ENCODE measurements around the gene SDK1. TPM values are rescaled to one million over a fixed set of nuclear protein-coding genes. Genes with fewer than 3 reads are reported as not detected.

The SDK1 gene
- polyA plus RNA-seq, 2 of the 4 experiments (the other 2 are of a cell fraction) = 0.12 to 0.28 TPM

DNA sequence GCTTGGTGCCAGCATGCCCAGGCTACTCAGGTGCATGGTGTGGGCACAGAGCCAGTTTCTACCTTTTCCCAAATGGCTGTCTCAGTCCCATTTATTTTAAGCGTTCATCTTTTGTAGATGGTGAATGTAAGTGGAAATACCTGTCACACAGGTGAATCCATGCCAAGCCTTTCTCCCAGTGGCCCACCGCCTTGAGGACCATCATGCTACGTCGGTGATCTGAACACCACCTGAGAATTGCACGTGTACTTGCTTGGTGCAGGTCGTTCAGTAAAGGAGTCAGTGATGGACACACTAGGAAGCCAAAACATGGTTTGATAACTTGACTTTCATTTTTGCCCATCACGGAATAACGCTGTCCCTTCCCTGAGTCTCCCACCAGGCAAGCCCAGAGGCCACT, 714.3 kb downstream of the SDK1 start (continued):
- TF ChIP-seq FOSL2 (IDR thresholded peaks at IDR 0.05) = no peak
- TF ChIP-seq FOSL2 (CRISPR knock-in tag; IDR thresholded peaks at IDR 0.05) = no peak
- no peak for TF ChIP-seq HOXA7 (CRISPR knock-in tag; IDR thresholded peaks at IDR 0.05)
- no peak for TF ChIP-seq RARB (CRISPR knock-in tag; IDR thresholded peaks at IDR 0.05)

DNA sequence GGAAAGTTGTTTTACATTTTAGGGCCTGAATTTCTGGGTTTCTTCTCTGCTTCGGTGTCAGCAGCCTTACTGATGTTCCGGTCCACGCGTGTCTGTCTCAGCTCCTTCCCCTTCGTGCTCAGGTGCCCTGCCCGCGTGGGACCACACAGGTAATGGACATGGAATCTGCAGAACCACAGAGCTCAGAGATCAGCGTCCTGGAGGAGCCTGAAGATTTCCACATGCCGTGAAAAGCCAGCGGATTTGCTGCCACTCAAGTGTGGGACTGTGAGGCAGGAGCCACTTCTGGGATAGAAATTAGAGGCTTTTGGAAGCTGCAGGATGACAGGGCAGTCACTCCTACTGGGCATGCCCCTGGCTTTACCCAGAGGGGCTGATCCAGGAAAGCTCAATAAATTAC, 714.9 kb downstream of the SDK1 start:
- no peak overlapping the region for H3K4me2 ChIP-seq
- no peak overlapping the region for H3K27ac ChIP-seq
- no peaks in the 10 kb centered on the region for H3K4me1 ChIP-seq
- FAIRE-seq = no peak
- H3K4me3 ChIP-seq = no peak overlapping the region
- TF ChIP-seq MYC (IDR thresholded peaks at IDR 0.05; ENCODE audit: borderline replicate concordance, low read length) = no peak
- no peak for TF ChIP-seq ZC3H11A (IDR thresholded peaks at IDR 0.05)
- no peak for TF ChIP-seq RARB (CRISPR knock-in tag; IDR thresholded peaks at IDR 0.05)
- TF ChIP-seq, protein P1, sequence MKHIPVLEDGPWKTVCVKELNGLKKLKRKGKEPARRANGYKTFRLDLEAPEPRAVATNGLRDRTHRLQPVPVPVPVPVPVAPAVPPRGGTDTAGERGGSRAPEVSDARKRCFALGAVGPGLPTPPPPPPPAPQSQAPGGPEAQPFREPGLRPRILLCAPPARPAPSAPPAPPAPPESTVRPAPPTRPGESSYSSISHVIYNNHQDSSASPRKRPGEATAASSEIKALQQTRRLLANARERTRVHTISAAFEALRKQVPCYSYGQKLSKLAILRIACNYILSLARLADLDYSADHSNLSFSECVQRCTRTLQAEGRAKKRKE (CRISPR knock-in tag; IDR thresholded peaks at IDR 0.05; ENCODE audit: low read depth) = no peak
- TF ChIP-seq, protein P2, sequence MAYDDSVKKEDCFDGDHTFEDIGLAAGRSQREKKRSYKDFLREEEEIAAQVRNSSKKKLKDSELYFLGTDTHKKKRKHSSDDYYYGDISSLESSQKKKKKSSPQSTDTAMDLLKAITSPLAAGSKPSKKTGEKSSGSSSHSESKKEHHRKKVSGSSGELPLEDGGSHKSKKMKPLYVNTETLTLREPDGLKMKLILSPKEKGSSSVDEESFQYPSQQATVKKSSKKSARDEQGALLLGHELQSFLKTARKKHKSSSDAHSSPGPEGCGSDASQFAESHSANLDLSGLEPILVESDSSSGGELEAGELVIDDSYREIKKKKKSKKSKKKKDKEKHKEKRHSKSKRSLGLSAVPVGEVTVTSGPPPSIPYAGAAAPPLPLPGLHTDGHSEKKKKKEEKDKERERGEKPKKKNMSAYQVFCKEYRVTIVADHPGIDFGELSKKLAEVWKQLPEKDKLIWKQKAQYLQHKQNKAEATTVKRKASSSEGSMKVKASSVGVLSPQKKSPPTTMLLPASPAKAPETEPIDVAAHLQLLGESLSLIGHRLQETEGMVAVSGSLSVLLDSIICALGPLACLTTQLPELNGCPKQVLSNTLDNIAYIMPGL (CRISPR knock-in tag; IDR thresholded peaks at IDR 0.05; ENCODE audit: borderline replicate concordance) = no peak
- TF ChIP-seq RAD21 (conservative IDR thresholded peaks at IDR 0.05 in 1 of 2, IDR thresholded peaks at IDR 0.05 in 1 of 2) = no peak
- no peak for TF ChIP-seq POLR2A (IDR thresholded peaks at IDR 0.05; ENCODE audit: low read length)
- whole genome bisulfite sequencing (ENCODE audit: missing lambda C conversion rate) = 56% methylated on average over 9 of the region's 10 CpGs
- POLR2A ChIA-PET = no interaction called here
- ATAC-seq = no peak
- CTCF ChIA-PET = no interaction called here
- no peak for DNase-seq (ENCODE audit: low read depth in 1 of 2, low spot score in 1 of 2)
- peaks cover 26% of the 10 kb centered on the region for H3K9me3 ChIP-seq

DNA sequence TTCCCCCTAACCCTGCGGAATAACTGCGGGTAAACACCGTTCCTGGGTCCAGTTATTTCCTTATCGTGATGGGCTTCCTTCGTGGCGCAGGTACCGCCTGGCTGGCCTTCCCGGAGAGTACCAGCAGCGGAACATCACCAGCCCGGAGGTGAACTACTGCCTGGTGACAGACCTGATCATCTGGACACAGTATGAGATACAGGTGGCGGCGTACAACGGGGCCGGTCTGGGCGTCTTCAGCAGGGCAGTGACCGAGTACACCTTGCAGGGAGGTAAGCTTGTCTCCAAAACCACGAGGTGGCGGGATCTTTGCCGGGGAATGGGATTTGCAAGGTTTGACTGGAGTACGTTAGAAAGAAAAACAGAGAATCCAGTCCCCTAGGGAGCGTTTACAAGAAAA, 716.0 kb downstream of the SDK1 start:
- TF ChIP-seq ZC3H11A (IDR thresholded peaks at IDR 0.05) (no peak), KDM1A (IDR thresholded peaks at IDR 0.05; ENCODE audit: low read depth) (no peak), TP53 (CRISPR knock-in tag; IDR thresholded peaks at IDR 0.05) (no peak)
- TF ChIP-seq, protein P2 (CRISPR knock-in tag; IDR thresholded peaks at IDR 0.05; ENCODE audit: borderline replicate concordance) = no peak
- Histone ChIP-seq H3K9me3 (peaks cover 26% of the 10 kb centered on the region), H3K4me2 (no peak overlapping the region), H3K4me3 (no peak overlapping the region), H3K4me1 (no peaks in the 10 kb centered on the region), H3K27ac (no peak overlapping the region)
- ChIA-PET POLR2A (no interaction called here), CTCF (interaction anchor here (0.6 kb wide), 1 partner anchor 1256 kb away, joined by 3 read pairs; no protein-coding TSS in a partner anchor)
- 57% methylated on average over 21 of the region's 21 CpGs for WGBS (ENCODE audit: missing lambda C conversion rate)
- ATAC-seq = no peak
- FAIRE-seq = no peak
- no peak for DNase-seq (ENCODE audit: low read depth in 1 of 2, low spot score in 1 of 2)

DNA sequence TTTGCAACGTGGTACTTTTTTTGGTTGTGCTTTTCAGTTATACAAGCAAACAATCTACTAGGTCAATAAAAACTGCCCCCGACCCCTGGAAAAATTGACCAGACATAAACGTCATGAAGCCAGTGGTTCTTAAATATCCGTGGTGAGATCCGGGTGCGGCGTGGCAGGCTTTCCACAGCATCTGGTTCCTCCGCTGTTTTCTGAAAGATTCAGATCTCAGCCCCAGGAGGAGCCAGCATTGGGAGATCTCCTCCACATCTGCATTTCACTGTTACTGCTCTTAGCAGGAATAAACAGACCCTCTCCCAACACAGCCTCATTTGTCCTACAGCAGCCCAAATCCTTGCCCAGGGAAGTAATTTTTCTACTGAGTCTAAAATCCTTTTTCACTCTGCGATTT, 716.7 kb downstream of the SDK1 start:
- POLR2A ChIA-PET = no interaction called here
- no peak for TF ChIP-seq RNF2 (IDR thresholded peaks at IDR 0.05; ENCODE audit: borderline replicate concordance, low read depth)
- TF ChIP-seq POLR2A (IDR thresholded peaks at IDR 0.05; ENCODE audit: low read length) = no peak
- TF ChIP-seq HOXA7 (CRISPR knock-in tag; IDR thresholded peaks at IDR 0.05) = no peak
- no peak for TF ChIP-seq GATA3 (IDR thresholded peaks at IDR 0.05; ENCODE audit: borderline replicate concordance)
- TF ChIP-seq NR3C1 (IDR thresholded peaks at IDR 0.05) = no peak
- TF ChIP-seq CBX2 (IDR thresholded peaks at IDR 0.05; ENCODE audit: borderline replicate concordance, low read depth) = no peak
- no peak for TF ChIP-seq ZSCAN20 (CRISPR knock-in tag; IDR thresholded peaks at IDR 0.05)
- TF ChIP-seq NFE2L2 (conservative IDR thresholded peaks at IDR 0.05; ENCODE audit: low read length) = no peak
- TF ChIP-seq, protein P3, sequence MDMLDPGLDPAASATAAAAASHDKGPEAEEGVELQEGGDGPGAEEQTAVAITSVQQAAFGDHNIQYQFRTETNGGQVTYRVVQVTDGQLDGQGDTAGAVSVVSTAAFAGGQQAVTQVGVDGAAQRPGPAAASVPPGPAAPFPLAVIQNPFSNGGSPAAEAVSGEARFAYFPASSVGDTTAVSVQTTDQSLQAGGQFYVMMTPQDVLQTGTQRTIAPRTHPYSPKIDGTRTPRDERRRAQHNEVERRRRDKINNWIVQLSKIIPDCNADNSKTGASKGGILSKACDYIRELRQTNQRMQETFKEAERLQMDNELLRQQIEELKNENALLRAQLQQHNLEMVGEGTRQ (IDR thresholded peaks at IDR 0.05) = no peak
- TF ChIP-seq EHMT2 (IDR thresholded peaks at IDR 0.05; ENCODE audit: low read depth) = no peak
- no peak for TF ChIP-seq TP53 (CRISPR knock-in tag; IDR thresholded peaks at IDR 0.05)
- TF ChIP-seq RAD21 (conservative IDR thresholded peaks at IDR 0.05 in 1 of 2, IDR thresholded peaks at IDR 0.05 in 1 of 2) = no peak

More for the DNA sequence above, 716.7 kb downstream of the SDK1 start:
- Histone ChIP-seq H3K27ac (no peak overlapping the region), H3K9me3 (peaks cover 26% of the 10 kb centered on the region), H3K4me2 (no peak overlapping the region), H3K4me1 (no peaks in the 10 kb centered on the region), H3K4me3 (no peak overlapping the region)
- ATAC-seq = no peak
- WGBS (ENCODE audit: missing lambda C conversion rate) = 52% methylated on average over 9 of the region's 9 CpGs
- CTCF ChIA-PET = no interaction called here
- DNase-seq (ENCODE audit: low read depth in 1 of 2, low spot score in 1 of 2) = no peak
- FAIRE-seq = no peak

Measured in A549 (cell line).